SU-DHL-6 (cell line): ENCODE results near the gene MCF2L2.

Experiments used
- H2AFZ ChIP-seq: fragments of 200-600 bp; sonication (generic); 2 replicates; pipeline ENCODE4 v1.6.1; 2014; ENCODE audit warnings: low read depth, mild to moderate bottlenecking, moderate library complexity, mixed read lengths, antibody characterized with exemption, low read length; ENCODE audit not compliant: severe bottlenecking
- H3F3A ChIP-seq: fragments of 200-600 bp; shearing (Covaris generic); 2 replicates; pipeline ENCODE4 v1.6.0; 2016; ENCODE audit warnings: antibody characterized with exemption, mild to moderate bottlenecking; ENCODE audit not compliant: insufficient read depth
- H3K27ac ChIP-seq: fragments of 200-600 bp; sonication (generic); 2 replicates; pipeline ENCODE4 v1.5.1; 2016; ENCODE audit warnings: low read depth, mild to moderate bottlenecking, low read length, moderate library complexity, mixed read lengths
- H3K27me3 ChIP-seq: fragments of 200-600 bp; sonication (generic), shearing (Covaris generic); 2 replicates; pipeline ENCODE4 v1.6.0; 2014; ENCODE audit warnings: mild to moderate bottlenecking, low read length
- H3K36me3 ChIP-seq: fragments of 200-600 bp; sonication (generic); 2 replicates; pipeline ENCODE4 v1.6.1; 2014; ENCODE audit warnings: mild to moderate bottlenecking, low read length, mixed read lengths
- H3K4me2 ChIP-seq: fragments of 300-600, 200-600 bp; shearing (Covaris generic), sonication (generic); 2 replicates; pipeline ENCODE4 v1.6.0; 2014; ENCODE audit warnings: low read length, low read depth, mild to moderate bottlenecking; ENCODE audit not compliant: poor library complexity, severe bottlenecking
- H3K4me3 ChIP-seq: fragments of 200-600 bp; sonication (generic); 2 replicates; pipeline ENCODE4 v1.5.1; 2014; ENCODE audit warnings: antibody characterized with exemption, low read length, mild to moderate bottlenecking, mixed read lengths; ENCODE audit not compliant: insufficient read depth, poor library complexity, severe bottlenecking
- H3K79me2 ChIP-seq: fragments of 200-600 bp; sonication (generic); 2 replicates; pipeline ENCODE4 v1.6.1; 2014; ENCODE audit warnings: mild to moderate bottlenecking, low read length, moderate library complexity; ENCODE audit not compliant: insufficient read depth
- H3K9ac ChIP-seq: fragments of 200-600 bp; sonication (generic); 2 replicates; pipeline ENCODE4 v1.7.0; 2014; ENCODE audit warnings: mild to moderate bottlenecking, low read length
- H3K9me2 ChIP-seq: fragments of 200-600 bp; sonication (generic); replicated peaks from 2 replicates; pipeline ENCODE4 v1.6.1; 2014; ENCODE audit warnings: low read length; ENCODE audit not compliant: insufficient read depth
- H3K9me3 ChIP-seq: fragments of 200-600 bp; sonication (generic); 2 replicates; pipeline ENCODE4 v1.6.1; 2014; ENCODE audit warnings: low read length, mixed read lengths; ENCODE audit not compliant: insufficient read depth
- H4K20me1 ChIP-seq: fragments of 200-600 bp; sonication (generic); 2 replicates; pipeline ENCODE4 v1.6.1; 2014; ENCODE audit warnings: low read depth, mild to moderate bottlenecking, antibody characterized with exemption, low read length, moderate library complexity, mixed read lengths
- EZH2phosphoT487 ChIP-seq: fragments of 200-600 bp; sonication (generic), shearing (Covaris generic); conservative IDR thresholded peaks from 2 replicates; pipeline ENCODE4 v1.6.1; 2018; ENCODE audit warnings: mild to moderate bottlenecking, antibody characterized with exemption, low read length, moderate library complexity, mixed read lengths
- TF ChIP-seq, protein P1 (sequence below): fragments of 200-600 bp; sonication (generic); IDR thresholded peaks from one replicate; pipeline ENCODE4 v1.5.1; 2017; ENCODE audit warnings: antibody characterized with exemption, mild to moderate bottlenecking, low read length, moderate library complexity; ENCODE audit not compliant: insufficient read depth, poor library complexity, severe bottlenecking

MCF2L2 gene

DNA sequence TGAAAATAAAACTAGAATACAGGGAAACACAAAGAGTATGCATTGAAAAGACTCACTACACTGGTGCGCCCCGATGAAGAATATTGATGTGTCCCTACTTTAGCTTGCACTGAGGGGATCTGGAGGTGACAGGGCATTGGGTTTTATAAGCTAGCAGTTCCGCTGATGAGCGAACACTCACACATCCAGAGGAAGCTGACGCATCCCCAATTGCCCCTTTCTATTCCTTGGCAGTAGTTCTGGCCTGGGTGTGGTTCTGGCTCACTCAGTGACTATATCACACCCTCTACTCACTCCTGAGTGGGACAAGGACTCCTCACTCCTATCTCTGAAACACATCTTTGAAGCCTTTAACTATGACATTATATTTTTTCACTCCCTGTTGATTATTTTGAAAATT is 104.3 kb downstream of the MCF2L2 start:
- H3K79me2 ChIP-seq: no peaks in the 10 kb centered on the region
- no peaks in the 10 kb centered on the region for H3K9me3 ChIP-seq
- H4K20me1 ChIP-seq: no peaks in the 10 kb centered on the region
- H3K27ac ChIP-seq: no peak overlapping the region
- H3F3A ChIP-seq: no peaks in the 10 kb centered on the region
- no peak overlapping the region for H3K4me2 ChIP-seq
- TF ChIP-seq, protein P1, sequence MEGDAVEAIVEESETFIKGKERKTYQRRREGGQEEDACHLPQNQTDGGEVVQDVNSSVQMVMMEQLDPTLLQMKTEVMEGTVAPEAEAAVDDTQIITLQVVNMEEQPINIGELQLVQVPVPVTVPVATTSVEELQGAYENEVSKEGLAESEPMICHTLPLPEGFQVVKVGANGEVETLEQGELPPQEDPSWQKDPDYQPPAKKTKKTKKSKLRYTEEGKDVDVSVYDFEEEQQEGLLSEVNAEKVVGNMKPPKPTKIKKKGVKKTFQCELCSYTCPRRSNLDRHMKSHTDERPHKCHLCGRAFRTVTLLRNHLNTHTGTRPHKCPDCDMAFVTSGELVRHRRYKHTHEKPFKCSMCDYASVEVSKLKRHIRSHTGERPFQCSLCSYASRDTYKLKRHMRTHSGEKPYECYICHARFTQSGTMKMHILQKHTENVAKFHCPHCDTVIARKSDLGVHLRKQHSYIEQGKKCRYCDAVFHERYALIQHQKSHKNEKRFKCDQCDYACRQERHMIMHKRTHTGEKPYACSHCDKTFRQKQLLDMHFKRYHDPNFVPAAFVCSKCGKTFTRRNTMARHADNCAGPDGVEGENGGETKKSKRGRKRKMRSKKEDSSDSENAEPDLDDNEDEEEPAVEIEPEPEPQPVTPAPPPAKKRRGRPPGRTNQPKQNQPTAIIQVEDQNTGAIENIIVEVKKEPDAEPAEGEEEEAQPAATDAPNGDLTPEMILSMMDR: no peak
- no peak for TF ChIP-seq EZH2phosphoT487
- no peak overlapping the region for H3K4me3 ChIP-seq
- H3K27me3 ChIP-seq: no peaks in the 10 kb centered on the region
- no peaks in the 10 kb centered on the region for H3K36me3 ChIP-seq
- H2AFZ ChIP-seq: no peak overlapping the region
- no peak overlapping the region for H3K9ac ChIP-seq
- H3K9me2 ChIP-seq: no peaks in the 10 kb centered on the region

- Histone ChIP-seq H2AFZ (no peak overlapping the region), H3K4me2 (no peak overlapping the region), H3K27ac (no peak overlapping the region), H4K20me1 (no peaks in the 10 kb centered on the region), H3F3A (no peaks in the 10 kb centered on the region), H3K9me3 (no peaks in the 10 kb centered on the region), H3K9ac (no peak overlapping the region), H3K4me3 (no peak overlapping the region), H3K27me3 (no peaks in the 10 kb centered on the region), H3K9me2 (no peaks in the 10 kb centered on the region), H3K36me3 (no peaks in the 10 kb centered on the region), H3K79me2 (no peaks in the 10 kb centered on the region)
- TF ChIP-seq, protein P1: no peak
- TF ChIP-seq EZH2phosphoT487: no peak
Measured at GRCh38 chr3:183319371-183319770, 109.0 kb downstream of the MCF2L2 start.

- H3K4me2 ChIP-seq: no peak overlapping the region
- H3K36me3 ChIP-seq: no peaks in the 10 kb centered on the region
- H3K9ac ChIP-seq: no peak overlapping the region
- no peaks in the 10 kb centered on the region for H3K79me2 ChIP-seq
- no peaks in the 10 kb centered on the region for H4K20me1 ChIP-seq
- no peaks in the 10 kb centered on the region for H3K9me3 ChIP-seq
- H3F3A ChIP-seq: no peaks in the 10 kb centered on the region
- no peaks in the 10 kb centered on the region for H3K27me3 ChIP-seq
- TF ChIP-seq EZH2phosphoT487: no peak
- TF ChIP-seq, protein P1: no peak
- no peak overlapping the region for H3K4me3 ChIP-seq
- H2AFZ ChIP-seq: no peak overlapping the region
- no peak overlapping the region for H3K27ac ChIP-seq
- no peaks in the 10 kb centered on the region for H3K9me2 ChIP-seq
Measured at GRCh38 chr3:183318877-183319276, 109.5 kb downstream of the MCF2L2 start.
